Omental fat pad (tissue), 4 donors: Measurements from ENCODE around the gene MPHOSPH9. TPM values are rescaled to one million over a fixed set of nuclear protein-coding genes. Genes with fewer than 3 reads are reported as not detected.

Source experiments
- ATAC-seq: fragments of 150-250 bp; one replicate; pipeline ENCODE4 v1.9.1; 2016; ENCODE audit warnings: mild to moderate bottlenecking, moderate library complexity; ENCODE audit not compliant: low FRiP score
- DNase-seq: peaks from one replicate; pipeline ENCODE4 v3.0.0-alpha.2; 2019; ENCODE audit warnings: low spot score
- CTCF ChIP-seq, 3 donors: fragments of 450-650 bp; IDR thresholded peaks; one replicate each; pipeline ENCODE4 v1.5.1; 2016 to 2017; ENCODE audit warnings: antibody characterized with exemption in 3 of 3, mild to moderate bottlenecking in 3 of 3, moderate library complexity in 2 of 3
- total RNA-seq, 4 donors: library from RNA; depleted of rRNA; stranded (reverse); fragments of >200 nt; gene quantifications; one replicate each; pipeline ENCODE4 v1.1.0, GENCODE V29; 2016

The MPHOSPH9 gene
- total RNA-seq, 4 donors from 2014 or later, result 17.3 to 27.6 (median 23.9) TPM

- DNase-seq (no peak), ATAC-seq (no peak)
- no peak for TF ChIP-seq CTCF (IDR thresholded peaks at IDR 0.05)
Measured at GRCh38 chr12:123266679-123267277, 33.8 kb upstream of the MPHOSPH9 start.

- DNase-seq (no peak), ATAC-seq (no peak)
- no peak for TF ChIP-seq CTCF (IDR thresholded peaks at IDR 0.05)
Measured at GRCh38 chr12:123265851-123266678, 33.1 kb upstream of the MPHOSPH9 start.

GRCh38 chr12:123264642-123265041 lies 31.7 kb upstream of the MPHOSPH9 start:
- DNase-seq (no peak), ATAC-seq (no peak)
- no peak for TF ChIP-seq CTCF (IDR thresholded peaks at IDR 0.05)

GRCh38 chr12:123263196-123263817 lies 30.4 kb upstream of the MPHOSPH9 start:
- DNase-seq, result no peak
- TF ChIP-seq CTCF (IDR thresholded peaks at IDR 0.05), result no peak
- ATAC-seq, result no peak

- ATAC-seq, result no peak
- TF ChIP-seq CTCF (IDR thresholded peaks at IDR 0.05), result no peak
- DNase-seq, result no peak
Measured at GRCh38 chr12:123261196-123261595, 28.3 kb upstream of the MPHOSPH9 start.

- DNase-seq, result no peak
- TF ChIP-seq CTCF (IDR thresholded peaks at IDR 0.05), result no peak
- no peak for ATAC-seq
Measured at GRCh38 chr12:123260081-123260480, 27.1 kb upstream of the MPHOSPH9 start.
